ENCODE results near the gene NOL9.
A peak's percentile ranks its signal among the peaks of the same experiment; 100 is the strongest.

NOL9 gene

GRCh38 chr1:6530504-6531160 is 23.7 kb downstream of the NOL9 start:
- no peak for TF ChIP-seq CTCF (IDR thresholded peaks at IDR 0.05; ENCODE audit: borderline replicate concordance, insufficient read depth, low read depth, low read length)
- no peak overlapping the region for H3K4me3 ChIP-seq (ENCODE audit: low read depth, low read length)

- TF ChIP-seq CTCF (IDR thresholded peaks at IDR 0.05; ENCODE audit: borderline replicate concordance, insufficient read depth, low read depth, low read length): no peak
- no peak overlapping the region for H3K4me3 ChIP-seq (ENCODE audit: low read depth, low read length)
Measured at GRCh38 chr1:6528492-6528891, 25.8 kb downstream of the NOL9 start.

DNA sequence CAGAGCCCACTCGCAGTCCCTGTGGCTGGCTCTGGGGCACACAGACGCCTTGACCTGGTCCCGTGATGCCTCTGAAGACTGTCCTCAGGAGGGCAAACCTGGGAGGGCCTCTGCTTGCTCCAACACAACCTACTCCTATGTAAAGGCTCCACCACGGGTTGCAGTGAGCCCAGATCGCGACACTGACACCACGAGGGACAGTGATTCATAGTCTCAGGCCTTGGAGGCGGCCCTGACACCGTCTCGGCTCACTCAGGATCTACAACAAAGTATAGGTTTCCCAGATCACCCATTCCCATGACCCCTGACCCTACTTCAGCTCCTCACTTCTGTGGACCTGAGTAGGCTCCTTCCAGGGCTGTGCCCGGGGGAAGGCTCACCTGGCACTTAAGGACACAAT is 28.0 kb downstream of the NOL9 start:
- H3K4me3 ChIP-seq (ENCODE audit: low read depth, low read length): no peak overlapping the region
- TF ChIP-seq CTCF (IDR thresholded peaks at IDR 0.05; ENCODE audit: borderline replicate concordance, insufficient read depth, low read depth, low read length): no peak

DNA sequence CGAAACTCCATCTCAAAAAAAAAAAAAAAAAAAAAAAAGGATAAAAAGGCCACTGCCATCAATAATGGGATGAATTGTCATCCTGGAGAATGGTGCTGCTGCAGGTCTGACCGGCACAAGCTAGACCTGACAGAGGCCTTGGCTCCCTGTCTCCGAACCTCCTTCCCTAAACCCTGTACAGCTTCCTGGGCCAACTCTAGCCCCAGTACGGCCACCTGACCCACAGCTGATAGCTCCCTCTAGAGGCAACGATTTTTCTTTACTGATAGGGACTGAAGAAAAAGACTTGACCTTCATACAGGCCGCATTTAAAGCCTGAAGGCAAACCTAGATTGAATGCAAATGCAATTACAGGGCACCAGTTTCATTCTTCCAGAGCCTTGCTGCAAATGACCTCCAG is 30.7 kb downstream of the NOL9 start:
- no peak overlapping the region for H3K4me3 ChIP-seq (ENCODE audit: low read depth, low read length)
- TF ChIP-seq CTCF (IDR thresholded peaks at IDR 0.05; ENCODE audit: borderline replicate concordance, insufficient read depth, low read depth, low read length): peak; percentile 33; the same call in 1 of the 2 replicates

- no peak overlapping the region for H3K4me3 ChIP-seq (ENCODE audit: low read depth, low read length)
- TF ChIP-seq CTCF (IDR thresholded peaks at IDR 0.05; ENCODE audit: borderline replicate concordance, insufficient read depth, low read depth, low read length): no peak
Measured at GRCh38 chr1:6521536-6521935, 32.8 kb downstream of the NOL9 start.

- TF ChIP-seq CTCF (IDR thresholded peaks at IDR 0.05; ENCODE audit: borderline replicate concordance, insufficient read depth, low read depth, low read length): no peak
- no peak overlapping the region for H3K4me3 ChIP-seq (ENCODE audit: low read depth, low read length)
Measured at GRCh38 chr1:6519935-6520671, 34.2 kb downstream of the NOL9 start.

DNA sequence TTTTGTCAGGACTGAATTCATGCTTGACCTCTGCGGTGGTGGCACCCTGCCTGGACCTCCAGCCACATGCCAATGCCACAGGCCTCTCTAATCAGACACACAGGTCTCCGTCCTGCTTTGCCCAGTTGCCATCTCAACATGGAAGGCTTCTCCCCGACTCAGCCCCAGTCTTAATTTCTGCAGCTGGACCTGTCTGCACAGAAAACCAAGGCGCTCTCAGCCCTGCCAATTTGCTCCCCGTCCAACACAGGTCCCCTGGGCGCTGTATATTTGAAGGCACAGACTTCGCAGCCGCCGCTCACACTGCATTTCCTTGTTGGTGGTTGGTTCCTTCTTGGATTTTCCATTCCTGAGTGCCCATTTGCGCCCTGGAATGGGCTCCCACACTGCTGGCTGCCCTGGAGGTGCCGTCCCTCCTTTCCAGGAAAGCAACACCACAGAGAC is 34.8 kb downstream of the NOL9 start:
- H3K4me3 ChIP-seq (ENCODE audit: low read depth, low read length): no peak overlapping the region
- no peak for TF ChIP-seq CTCF (IDR thresholded peaks at IDR 0.05; ENCODE audit: borderline replicate concordance, insufficient read depth, low read depth, low read length)

Measured in GM12875 (cell line).